ENCODE measurements around the gene NDUFS8. TPM values are rescaled to one million over a fixed set of nuclear protein-coding genes. Genes with fewer than 3 reads are reported as not detected.

The NDUFS8 gene
- total and polyA plus RNA-seq, 2 donors (not counting 1 experiment from before 2014, with no cell fraction given) = 73.9 to 84.6 TPM

DNA sequence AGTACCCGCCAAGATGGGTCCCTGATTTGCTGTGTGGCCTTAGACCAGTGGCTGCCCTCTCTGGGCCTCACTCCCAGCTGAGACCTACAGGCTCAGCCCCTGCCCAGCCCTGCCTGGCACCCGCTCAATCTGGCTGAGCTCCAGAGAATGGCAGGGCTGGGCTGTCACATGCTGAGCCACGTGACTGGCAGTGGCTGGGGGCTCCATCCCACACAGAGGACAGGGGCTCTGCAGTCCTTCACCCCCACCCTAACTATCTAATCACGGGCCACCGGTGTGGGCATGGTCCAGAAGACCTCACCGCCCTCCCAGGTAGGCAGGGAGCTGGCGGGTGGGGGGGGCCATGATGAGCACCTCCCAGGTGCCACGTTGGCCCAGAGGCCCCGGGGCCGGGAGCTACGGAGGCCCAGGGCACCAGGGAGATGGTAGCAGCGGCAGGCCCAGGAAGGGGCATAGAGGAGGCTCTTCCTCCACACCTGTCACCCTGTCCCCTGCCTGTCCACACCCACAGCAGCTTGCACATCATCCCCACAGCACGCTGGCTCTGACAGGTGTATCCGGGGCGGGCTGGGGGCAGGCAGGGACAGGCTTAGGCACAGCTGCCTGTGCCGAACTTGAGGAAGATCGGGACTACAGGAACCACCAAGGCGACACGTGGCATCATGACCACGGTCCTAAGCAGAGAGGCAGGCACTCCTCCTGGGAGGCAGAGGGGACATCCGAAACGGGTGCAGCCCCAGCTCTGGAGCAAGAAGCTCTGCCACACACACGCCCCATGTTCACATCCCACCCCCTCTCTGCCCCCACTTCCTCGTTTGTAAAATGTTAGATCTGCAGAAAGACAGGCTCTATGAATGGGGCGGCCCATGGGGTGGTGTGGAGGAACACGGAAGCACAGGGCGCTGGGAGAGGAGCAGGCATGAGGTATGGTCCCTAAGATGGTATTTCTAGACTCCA is 21.8 kb upstream of the NDUFS8 start:
- ATAC-seq (ENCODE audit: low read depth) = peak; percentile 23
- Histone ChIP-seq H3K9me3 (ENCODE audit: control extremely low read depth in 1 of 3, control insufficient read depth in 2 of 3, insufficient read depth in 1 of 3, low read length in 2 of 3) (no peaks in the 10 kb centered on the region), H3K27me3 (replicated peaks in 1 of 4; ENCODE audit: control extremely low read depth in 1 of 4, control insufficient read depth in 3 of 4, insufficient read depth in 4 of 4, low read length in 3 of 4) (no peaks in the 10 kb centered on the region), H3K36me3 (replicated peaks in 1 of 2; ENCODE audit: control extremely low read depth in 1 of 2, control insufficient read depth in 1 of 2, extremely low read depth in 1 of 2, insufficient read depth in 2 of 2, low read length in 1 of 2) (no peaks in the 10 kb centered on the region), H3K4me3 (ENCODE audit: control extremely low read depth in 1 of 5, extremely low read depth in 1 of 5, insufficient read depth in 1 of 5, low read depth in 2 of 5, low read length in 4 of 5) (peak overlapping the region in 3 of 5 experiments; percentile 8 to 20 (median 10)), H4K20me1 (ENCODE audit: control insufficient read depth, insufficient read depth, low read length, poor library complexity, severe bottlenecking) (peaks cover 47% of the 10 kb centered on the region), H3K27ac (ENCODE audit: low read length in 2 of 2) (peak overlapping the region; percentile 46 to 51), H2AFZ (ENCODE audit: insufficient read depth, low read depth, low read length, poor library complexity, severe bottlenecking) (peak overlapping the region; percentile 35), H3K4me1 (ENCODE audit: control insufficient read depth in 2 of 2, insufficient read depth in 2 of 2, low read length in 2 of 2) (peaks cover 56 to 71% of the 10 kb centered on the region in 2 donors), H3K4me2 (replicated peaks; ENCODE audit: low read depth, low read length, poor library complexity, severe bottlenecking) (peak overlapping the region; percentile 74), H3K9ac (ENCODE audit: low read length) (peak overlapping the region; percentile 18), H3K79me2 (ENCODE audit: control insufficient read depth, insufficient read depth, low read length) (peaks cover 39% of the 10 kb centered on the region)
- CTCF ChIA-PET = interaction anchor here (0.6 to 4.9 kb wide), 14 partner anchors 14 to 363 kb away, joined by 3 to 72 read pairs (median 4); partner anchors contain the start of gene NDUFS8
- Mint-ChIP-seq H3K4me3 (peak overlapping the region; percentile 76), H3K27ac (peak overlapping the region; percentile 86), H3K4me1 (peaks cover 54% of the 10 kb centered on the region), H3K27me3 (no peaks in the 10 kb centered on the region), H3K9me3 (ENCODE audit: insufficient read depth) (no peaks in the 10 kb centered on the region)
- no peak for TF ChIP-seq EZH2 (IDR thresholded peaks at IDR 0.05; ENCODE audit: borderline replicate concordance, insufficient read depth, low read depth, low read length, poor library complexity, severe bottlenecking)
- TF ChIP-seq, protein P1, sequence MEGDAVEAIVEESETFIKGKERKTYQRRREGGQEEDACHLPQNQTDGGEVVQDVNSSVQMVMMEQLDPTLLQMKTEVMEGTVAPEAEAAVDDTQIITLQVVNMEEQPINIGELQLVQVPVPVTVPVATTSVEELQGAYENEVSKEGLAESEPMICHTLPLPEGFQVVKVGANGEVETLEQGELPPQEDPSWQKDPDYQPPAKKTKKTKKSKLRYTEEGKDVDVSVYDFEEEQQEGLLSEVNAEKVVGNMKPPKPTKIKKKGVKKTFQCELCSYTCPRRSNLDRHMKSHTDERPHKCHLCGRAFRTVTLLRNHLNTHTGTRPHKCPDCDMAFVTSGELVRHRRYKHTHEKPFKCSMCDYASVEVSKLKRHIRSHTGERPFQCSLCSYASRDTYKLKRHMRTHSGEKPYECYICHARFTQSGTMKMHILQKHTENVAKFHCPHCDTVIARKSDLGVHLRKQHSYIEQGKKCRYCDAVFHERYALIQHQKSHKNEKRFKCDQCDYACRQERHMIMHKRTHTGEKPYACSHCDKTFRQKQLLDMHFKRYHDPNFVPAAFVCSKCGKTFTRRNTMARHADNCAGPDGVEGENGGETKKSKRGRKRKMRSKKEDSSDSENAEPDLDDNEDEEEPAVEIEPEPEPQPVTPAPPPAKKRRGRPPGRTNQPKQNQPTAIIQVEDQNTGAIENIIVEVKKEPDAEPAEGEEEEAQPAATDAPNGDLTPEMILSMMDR (IDR thresholded peaks at IDR 0.05) = no peak
- intact Hi-C loops (cut with micrococcal nuclease) = loop anchor here (1.0 to 10.0 kb wide), 3 partner anchors 198 to 436 kb away; partner anchors contain the start of gene C11orf24
- POLR2A ChIA-PET = interaction anchor here (0.7 to 1.1 kb wide), 3 partner anchors 30 to 207 kb away, joined by 3 read pairs; partner anchors contain the start of gene TCIRG1
- 45% methylated on average over 23 of the region's 27 CpGs for WGBS (ENCODE audit: insufficient coverage)
- DNase-seq = peak; percentile 74

Measured in B cell (primary cell).